HK-2 (cell line): ENCODE results near the gene PRPF40B.

Experiments used
- DNase-seq: peaks from one replicate; pipeline ENCODE4 v3.0.0-alpha.2; 2018; ENCODE audit not compliant: unreplicated experiment

The PRPF40B gene

DNA sequence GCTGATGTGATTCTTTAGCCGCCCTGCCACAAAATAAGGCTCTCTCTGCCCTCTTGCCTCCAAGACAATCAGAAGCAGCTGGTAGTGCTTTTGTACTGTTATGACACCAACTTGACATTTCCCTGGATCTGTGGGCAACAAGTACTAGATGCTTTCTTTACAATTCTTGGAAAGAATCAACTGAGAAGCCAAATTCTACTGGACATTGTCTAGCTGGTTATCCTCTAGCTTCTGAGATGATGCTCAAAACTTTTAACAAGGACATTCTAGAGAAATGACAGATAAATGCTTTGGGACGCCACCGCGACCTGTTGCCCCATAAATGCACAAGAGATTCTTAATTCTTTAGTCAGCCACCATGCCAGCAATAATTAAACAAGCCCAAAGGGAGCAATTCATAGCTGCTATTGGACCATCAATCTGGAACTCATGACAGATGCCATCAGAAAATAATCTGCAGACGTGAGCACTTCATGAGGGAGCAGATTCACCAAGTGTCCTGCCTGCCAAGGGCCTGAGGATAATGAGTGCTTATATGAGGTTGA, 61.0 kb downstream of the PRPF40B start:
- DNase-seq: no peak

DNA sequence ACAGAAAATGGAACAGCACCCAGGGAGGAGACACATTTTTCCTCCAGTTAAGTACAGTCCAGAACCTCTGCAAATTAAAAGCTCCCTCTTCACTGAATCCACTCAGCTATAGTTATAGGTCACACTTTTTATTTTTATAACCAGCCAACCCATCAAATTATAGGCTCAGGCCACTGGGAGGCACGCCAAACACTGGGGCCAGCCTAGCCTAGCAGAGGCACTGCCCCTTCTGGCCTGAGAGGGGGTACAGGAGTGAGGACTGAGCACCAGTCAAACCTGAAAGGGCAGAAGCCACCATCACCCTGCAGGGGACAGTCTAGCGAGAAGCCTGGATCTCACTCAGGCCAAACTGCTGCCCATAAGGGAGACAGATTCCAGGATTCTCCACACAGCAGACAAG, 64.6 kb downstream of the PRPF40B start:
- DNase-seq: no peak

DNA sequence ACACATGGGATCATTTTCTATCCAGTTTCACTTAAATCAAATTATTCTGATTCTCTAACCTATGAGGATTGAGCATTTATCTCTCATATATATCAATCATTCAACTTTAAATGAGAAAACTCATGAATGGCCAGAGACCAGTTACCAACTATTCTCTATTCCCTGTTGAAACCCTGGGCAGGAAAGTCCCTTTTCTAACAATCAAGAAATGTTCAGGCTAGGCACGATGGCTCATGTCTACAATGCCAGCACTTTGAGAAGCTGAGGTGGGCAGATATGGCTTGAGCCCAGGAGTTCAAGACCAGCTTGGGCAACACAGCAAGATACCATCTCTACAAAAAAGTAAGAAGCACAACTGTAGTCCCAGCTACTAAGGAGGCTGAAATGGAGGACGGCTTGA, 65.9 kb downstream of the PRPF40B start:
- DNase-seq: no peak

DNA sequence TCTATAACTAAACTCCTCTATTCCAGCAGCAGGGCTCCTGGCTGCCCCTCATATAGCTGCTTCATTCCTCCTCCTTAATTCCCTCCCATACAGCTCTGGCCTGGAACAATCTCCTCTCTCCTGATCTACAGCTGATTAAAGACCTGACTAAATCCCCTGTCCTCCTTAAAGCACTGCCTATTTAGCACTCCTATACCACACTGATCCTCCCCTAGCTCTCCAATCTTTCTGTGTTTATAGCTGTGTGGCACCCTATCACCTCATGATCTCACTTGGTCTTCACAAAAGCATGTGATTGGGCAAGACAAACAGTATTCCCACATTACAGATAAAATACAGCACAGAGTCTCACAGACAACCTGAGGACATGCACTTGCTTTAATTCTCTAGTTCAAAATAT, 66.4 kb downstream of the PRPF40B start:
- DNase-seq: no peak

DNA sequence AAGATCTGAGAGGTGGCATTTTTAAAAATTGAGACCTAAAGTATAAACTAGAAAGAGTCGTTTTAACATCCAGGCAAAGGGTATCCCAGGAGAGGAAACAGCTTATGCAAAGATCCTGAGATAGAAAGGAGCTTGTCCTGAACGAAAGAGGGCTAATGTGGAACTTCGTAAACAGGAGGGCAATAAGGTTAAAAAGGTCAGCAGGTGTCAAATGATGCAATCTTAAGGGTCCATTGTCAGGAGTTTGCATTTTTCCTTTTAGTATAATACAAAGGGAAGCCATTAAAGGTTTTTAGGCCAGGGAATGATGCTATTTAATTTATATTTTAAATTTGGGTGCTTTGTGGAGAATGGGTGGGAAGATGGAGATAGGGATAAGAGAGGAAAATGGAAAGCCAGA, 69.5 kb downstream of the PRPF40B start:
- DNase-seq: no peak

DNA sequence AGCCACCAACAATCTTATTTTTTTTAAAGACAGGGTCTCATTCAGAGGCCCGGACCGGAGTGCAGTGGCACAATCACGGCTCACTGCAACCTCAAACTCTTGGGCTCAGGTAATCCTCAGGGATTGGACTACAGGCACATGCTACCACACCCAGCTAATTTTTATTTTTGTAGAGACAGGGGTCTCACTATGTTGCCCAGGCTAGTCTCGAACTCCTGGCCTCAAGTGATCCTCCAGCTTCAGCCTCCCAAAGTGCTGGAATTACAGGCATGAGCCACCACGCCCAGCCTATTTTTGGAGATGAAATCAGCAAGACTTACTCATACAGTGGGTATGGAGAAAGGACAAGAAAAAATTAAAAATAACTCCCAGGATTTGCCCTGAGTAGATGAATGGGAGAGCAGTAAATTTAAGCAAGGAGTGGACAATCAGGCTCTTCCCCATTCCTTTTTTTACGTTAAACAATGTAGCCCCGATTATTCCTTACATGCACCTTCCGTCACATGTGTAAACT, 70.6 kb downstream of the PRPF40B start:
- no peak for DNase-seq
